Measurements from ENCODE around the gene ANKH. TPM values are rescaled to one million over a fixed set of nuclear protein-coding genes. Genes with fewer than 3 reads are reported as not detected.

ANKH gene
- total and polyA plus RNA-seq, 2 of the 13 experiments (the other 11 are each of a cell fraction or from before 2014, with no cell fraction given), result 25.0 to 36.0 TPM

DNA sequence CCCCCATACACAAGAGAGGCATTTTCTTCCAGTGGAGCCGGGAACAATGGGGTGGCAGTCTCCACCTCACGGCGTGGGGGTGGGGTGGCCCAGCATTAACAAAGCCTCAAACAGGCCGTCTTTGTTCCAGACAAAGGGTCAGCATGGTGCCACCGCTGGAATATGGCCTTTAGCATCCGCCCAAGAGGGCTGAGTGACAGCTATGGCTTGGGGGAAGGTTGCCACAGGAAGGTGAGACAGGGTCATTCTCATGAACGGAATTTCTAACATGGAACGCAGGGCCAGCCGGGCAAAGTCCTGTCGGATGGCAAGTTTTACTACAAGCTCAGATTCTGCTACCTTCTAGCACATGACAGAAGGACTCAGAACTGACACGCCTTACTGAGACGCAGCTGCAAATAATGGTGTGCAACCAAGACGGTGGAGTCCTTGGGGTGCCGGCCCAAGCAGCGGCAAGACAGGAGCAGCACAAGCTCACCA is 143.1 kb downstream of the ANKH start (continued):
- TF ChIP-seq MNT (IDR thresholded peaks at IDR 0.05) (0 out of 2 replicates have a peak, but pooled peaks have one; percentile 7), SNAPC5 (CRISPR knock-in tag; IDR thresholded peaks at IDR 0.05; ENCODE audit: borderline replicate concordance) (0 out of 2 replicates have a peak, but pooled peaks have one; percentile 62), TCF7 (IDR thresholded peaks at IDR 0.05; ENCODE audit: low read depth) (peak; percentile 78), ZMYM2 (CRISPR knock-in tag; IDR thresholded peaks at IDR 0.05) (0 out of 2 replicates have a peak, but pooled peaks have one; percentile 63), ZNF687 (CRISPR knock-in tag; IDR thresholded peaks at IDR 0.05) (peak; percentile 88), ZNF12 (CRISPR knock-in tag; IDR thresholded peaks at IDR 0.05) (peak; percentile 68), PHF5A (CRISPR knock-in tag; IDR thresholded peaks at IDR 0.05; ENCODE audit: low read depth, unreplicated experiment) (no peak), U2AF2 (IDR thresholded peaks at IDR 0.05; ENCODE audit: low read depth, low read length) (no peak), ZNF704 (CRISPR knock-in tag; IDR thresholded peaks at IDR 0.05; ENCODE audit: borderline replicate concordance) (0 out of 2 replicates have a peak, but pooled peaks have one; percentile 48), SSRP1 (CRISPR knock-in tag; IDR thresholded peaks at IDR 0.05) (peak; percentile 73; the same call in 1 of the 2 replicates), ATM (IDR thresholded peaks at IDR 0.05; ENCODE audit: borderline replicate concordance) (no peak), ZSCAN21 (CRISPR knock-in tag; IDR thresholded peaks at IDR 0.05; ENCODE audit: borderline replicate concordance) (peak; percentile 79), DNMT3B (CRISPR knock-in tag; conservative IDR thresholded peaks at IDR 0.05) (no peak)
- TF ChIP-seq, protein P1, sequence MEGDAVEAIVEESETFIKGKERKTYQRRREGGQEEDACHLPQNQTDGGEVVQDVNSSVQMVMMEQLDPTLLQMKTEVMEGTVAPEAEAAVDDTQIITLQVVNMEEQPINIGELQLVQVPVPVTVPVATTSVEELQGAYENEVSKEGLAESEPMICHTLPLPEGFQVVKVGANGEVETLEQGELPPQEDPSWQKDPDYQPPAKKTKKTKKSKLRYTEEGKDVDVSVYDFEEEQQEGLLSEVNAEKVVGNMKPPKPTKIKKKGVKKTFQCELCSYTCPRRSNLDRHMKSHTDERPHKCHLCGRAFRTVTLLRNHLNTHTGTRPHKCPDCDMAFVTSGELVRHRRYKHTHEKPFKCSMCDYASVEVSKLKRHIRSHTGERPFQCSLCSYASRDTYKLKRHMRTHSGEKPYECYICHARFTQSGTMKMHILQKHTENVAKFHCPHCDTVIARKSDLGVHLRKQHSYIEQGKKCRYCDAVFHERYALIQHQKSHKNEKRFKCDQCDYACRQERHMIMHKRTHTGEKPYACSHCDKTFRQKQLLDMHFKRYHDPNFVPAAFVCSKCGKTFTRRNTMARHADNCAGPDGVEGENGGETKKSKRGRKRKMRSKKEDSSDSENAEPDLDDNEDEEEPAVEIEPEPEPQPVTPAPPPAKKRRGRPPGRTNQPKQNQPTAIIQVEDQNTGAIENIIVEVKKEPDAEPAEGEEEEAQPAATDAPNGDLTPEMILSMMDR (CRISPR knock-in tag; IDR thresholded peaks at IDR 0.05), result 0 out of 2 replicates have a peak, but pooled peaks have one; percentile 9
- TF ChIP-seq, protein P2, sequence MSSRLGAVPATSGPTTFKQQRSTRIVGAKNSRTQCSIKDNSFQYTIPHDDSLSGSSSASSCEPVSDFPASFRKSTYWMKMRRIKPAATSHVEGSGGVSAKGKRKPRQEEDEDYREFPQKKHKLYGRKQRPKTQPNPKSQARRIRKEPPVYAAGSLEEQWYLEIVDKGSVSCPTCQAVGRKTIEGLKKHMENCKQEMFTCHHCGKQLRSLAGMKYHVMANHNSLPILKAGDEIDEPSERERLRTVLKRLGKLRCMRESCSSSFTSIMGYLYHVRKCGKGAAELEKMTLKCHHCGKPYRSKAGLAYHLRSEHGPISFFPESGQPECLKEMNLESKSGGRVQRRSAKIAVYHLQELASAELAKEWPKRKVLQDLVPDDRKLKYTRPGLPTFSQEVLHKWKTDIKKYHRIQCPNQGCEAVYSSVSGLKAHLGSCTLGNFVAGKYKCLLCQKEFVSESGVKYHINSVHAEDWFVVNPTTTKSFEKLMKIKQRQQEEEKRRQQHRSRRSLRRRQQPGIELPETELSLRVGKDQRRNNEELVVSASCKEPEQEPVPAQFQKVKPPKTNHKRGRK (CRISPR knock-in tag; IDR thresholded peaks at IDR 0.05), result no peak
- TF ChIP-seq, protein P3, sequence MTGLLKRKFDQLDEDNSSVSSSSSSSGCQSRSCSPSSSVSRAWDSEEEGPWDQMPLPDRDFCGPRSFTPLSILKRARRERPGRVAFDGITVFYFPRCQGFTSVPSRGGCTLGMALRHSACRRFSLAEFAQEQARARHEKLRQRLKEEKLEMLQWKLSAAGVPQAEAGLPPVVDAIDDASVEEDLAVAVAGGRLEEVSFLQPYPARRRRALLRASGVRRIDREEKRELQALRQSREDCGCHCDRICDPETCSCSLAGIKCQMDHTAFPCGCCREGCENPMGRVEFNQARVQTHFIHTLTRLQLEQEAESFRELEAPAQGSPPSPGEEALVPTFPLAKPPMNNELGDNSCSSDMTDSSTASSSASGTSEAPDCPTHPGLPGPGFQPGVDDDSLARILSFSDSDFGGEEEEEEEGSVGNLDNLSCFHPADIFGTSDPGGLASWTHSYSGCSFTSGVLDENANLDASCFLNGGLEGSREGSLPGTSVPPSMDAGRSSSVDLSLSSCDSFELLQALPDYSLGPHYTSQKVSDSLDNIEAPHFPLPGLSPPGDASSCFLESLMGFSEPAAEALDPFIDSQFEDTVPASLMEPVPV (CRISPR knock-in tag; IDR thresholded peaks at IDR 0.05), result peak; percentile 81; the same call in 1 of the 2 replicates
